ENCODE data around the gene ENG.

Gene ENG

GRCh38 chr9:127791085-127791484 lies 63.4 kb downstream of the ENG start:
- Histone ChIP-seq H3K36me3 (peaks cover 80% of the 10 kb centered on the region), H3K4me3 (ENCODE audit: low read depth, low read length) (no peak overlapping the region)
- TF ChIP-seq CTCF (IDR thresholded peaks at IDR 0.05; ENCODE audit: low read depth, low read length) = peak; percentile 19; the same call in 1 of the 2 replicates

GRCh38 chr9:127790094-127790855 lies 64.2 kb downstream of the ENG start:
- H3K4me3 ChIP-seq (ENCODE audit: low read depth, low read length) = no peak overlapping the region
- no peaks in the 10 kb centered on the region for H3K27me3 ChIP-seq (ENCODE audit: insufficient read depth, low read depth, severe bottlenecking)
- H3K27ac ChIP-seq = no peak overlapping the region
- DNase-seq = no peak
- H3K9me3 ChIP-seq (ENCODE audit: severe bottlenecking) = no peaks in the 10 kb centered on the region
- TF ChIP-seq CTCF (IDR thresholded peaks at IDR 0.05; ENCODE audit: low read depth, low read length) = no peak
- H3K36me3 ChIP-seq = peaks cover 81% of the 10 kb centered on the region

More at GRCh38 chr9:127791085-127791484, 63.4 kb downstream of the ENG start:
- DNase-seq = no peak
- peak overlapping the region; percentile 10; the same call in 1 of the 2 replicates for H3K27ac ChIP-seq
- H3K27me3 ChIP-seq (ENCODE audit: insufficient read depth, low read depth, severe bottlenecking) = no peaks in the 10 kb centered on the region
- no peaks in the 10 kb centered on the region for H3K9me3 ChIP-seq (ENCODE audit: severe bottlenecking)

- DNase-seq = no peak
- no peaks in the 10 kb centered on the region for H3K9me3 ChIP-seq (ENCODE audit: severe bottlenecking)
- H3K4me3 ChIP-seq (ENCODE audit: low read depth, low read length) = no peak overlapping the region
- H3K27me3 ChIP-seq (ENCODE audit: insufficient read depth, low read depth, severe bottlenecking) = no peaks in the 10 kb centered on the region
- peaks cover 75% of the 10 kb centered on the region for H3K36me3 ChIP-seq
- H3K27ac ChIP-seq = no peak overlapping the region
- TF ChIP-seq CTCF (IDR thresholded peaks at IDR 0.05; ENCODE audit: low read depth, low read length) = no peak
These were observed 65.3 kb downstream of the ENG start for GRCh38 chr9:127789179-127789578.

GRCh38 chr9:127788337-127789011 lies 66.0 kb downstream of the ENG start:
- DNase-seq = no peak
- no peak overlapping the region for H3K4me3 ChIP-seq (ENCODE audit: low read depth, low read length)
- no peak for TF ChIP-seq CTCF (IDR thresholded peaks at IDR 0.05; ENCODE audit: low read depth, low read length)
- H3K9me3 ChIP-seq (ENCODE audit: severe bottlenecking) = no peaks in the 10 kb centered on the region
- H3K27ac ChIP-seq = no peak overlapping the region
- no peaks in the 10 kb centered on the region for H3K27me3 ChIP-seq (ENCODE audit: insufficient read depth, low read depth, severe bottlenecking)
- H3K36me3 ChIP-seq = peaks cover 71% of the 10 kb centered on the region

GRCh38 chr9:127786773-127787104 lies 67.7 kb downstream of the ENG start:
- no peak for DNase-seq
- Histone ChIP-seq H3K9me3 (ENCODE audit: severe bottlenecking) (no peaks in the 10 kb centered on the region), H3K27me3 (ENCODE audit: insufficient read depth, low read depth, severe bottlenecking) (no peaks in the 10 kb centered on the region), H3K27ac (peak overlapping the region; percentile 98), H3K4me3 (ENCODE audit: low read depth, low read length) (peak overlapping the region; percentile 64), H3K36me3 (peaks cover 56% of the 10 kb centered on the region)
- no peak; the same call in 1 of the 2 replicates for TF ChIP-seq CTCF (IDR thresholded peaks at IDR 0.05; ENCODE audit: low read depth, low read length)

All from WERI-Rb-1 (cell line).